Posterior vena cava (tissue), 2 donors: ENCODE data around the gene LRRFIP2. TPM values are rescaled to one million over a fixed set of nuclear protein-coding genes. Genes with fewer than 3 reads are reported as not detected.
"Not testable (repeated sequence)": the region's sequence is repeated elsewhere in the genome, so short reads cannot be mapped to it uniquely, and the experiment has no call there.

ENCODE experiments used
- DNase-seq: peaks from one replicate; pipeline ENCODE4 v3.0.0-alpha.2; 2020; ENCODE audit warnings: low spot score
- intact Hi-C, 2 donors: fragments of 100-400 bp; cut with DNase I; formaldehyde crosslinking; loops; one replicate each; pipeline versions ENCODE4 v1.14.1 to v1.14.2; 2022 to 2023
- total RNA-seq, 2 donors: library from RNA; stranded (reverse); fragmentation: NEBNext Ultra II Directional; extraction: Animal tissue kit (Norgen Biotek cat#: 25700); gene quantifications; one replicate each; pipeline ENCODE4 v1.2.1, GENCODE V29; 2021
- donor health status: DM: yes; HTN: yes; CAD: no.
- donor health status: DM: yes; HTN: yes; CAD: no.

Gene LRRFIP2
- total RNA-seq, 2 donors from 2014 or later, result 48.0 to 57.2 TPM

DNA sequence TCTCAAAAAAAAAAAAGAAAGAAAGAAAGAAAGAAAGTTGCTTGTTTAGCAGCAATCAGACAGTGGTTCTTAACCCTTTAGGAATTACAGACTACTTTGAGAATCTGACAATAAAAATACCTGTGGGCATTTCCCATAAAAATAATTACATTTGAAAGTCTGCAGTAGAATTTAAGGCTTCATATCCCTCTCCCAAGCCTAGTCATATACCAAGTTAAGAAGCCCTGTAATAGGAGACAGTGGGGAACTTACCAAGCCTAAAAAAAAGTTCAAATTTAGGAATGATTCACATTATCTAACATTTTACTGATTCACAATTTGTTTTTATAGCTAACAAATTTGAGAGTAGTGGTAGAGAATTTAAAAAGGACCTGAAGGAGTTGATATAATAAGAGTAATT lies 47.5 kb downstream of the LRRFIP2 start:
- no peak for DNase-seq
- intact Hi-C loops, result no loop called here

DNA sequence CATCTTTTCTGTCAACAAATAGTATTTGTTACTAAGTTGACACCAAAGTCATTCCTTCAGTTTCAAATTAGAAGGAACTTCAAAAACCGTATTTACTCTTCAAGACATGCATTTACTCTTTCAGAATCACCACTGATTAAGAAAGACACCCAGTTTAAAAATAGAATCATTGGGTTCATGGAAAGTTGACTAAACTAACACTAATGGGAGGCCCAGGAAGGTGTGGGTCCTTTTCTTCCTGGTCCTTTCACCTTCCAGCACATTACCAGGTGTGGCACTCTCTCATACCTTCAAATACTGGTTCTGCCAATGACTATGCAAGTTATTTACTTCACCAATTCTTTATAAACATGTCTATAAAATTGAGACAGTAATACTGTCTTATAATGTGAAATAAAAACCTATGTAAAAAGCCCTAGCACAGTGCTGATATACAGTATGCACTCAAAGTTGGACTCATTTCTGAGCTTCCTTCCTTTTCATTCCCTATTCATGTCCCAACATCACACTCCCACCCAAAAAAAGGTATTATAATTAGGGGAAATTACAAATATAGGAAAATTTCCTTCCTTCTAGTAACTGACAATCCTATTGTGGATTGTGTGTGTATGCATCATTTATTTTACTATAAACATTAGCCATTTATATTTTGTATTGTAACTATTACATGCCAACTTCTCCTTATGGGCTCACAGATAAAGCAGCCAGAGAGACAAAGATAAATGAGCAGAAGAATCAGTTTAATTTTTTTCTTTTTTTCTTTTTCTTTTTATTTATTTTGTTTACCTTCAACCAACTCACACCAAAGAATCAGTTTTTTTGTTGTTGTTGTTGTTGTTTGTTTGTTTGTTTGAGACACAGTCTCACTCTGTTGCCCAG lies 48.9 kb downstream of the LRRFIP2 start:
- intact Hi-C loops, result no loop called here
- DNase-seq, result no peak

DNA sequence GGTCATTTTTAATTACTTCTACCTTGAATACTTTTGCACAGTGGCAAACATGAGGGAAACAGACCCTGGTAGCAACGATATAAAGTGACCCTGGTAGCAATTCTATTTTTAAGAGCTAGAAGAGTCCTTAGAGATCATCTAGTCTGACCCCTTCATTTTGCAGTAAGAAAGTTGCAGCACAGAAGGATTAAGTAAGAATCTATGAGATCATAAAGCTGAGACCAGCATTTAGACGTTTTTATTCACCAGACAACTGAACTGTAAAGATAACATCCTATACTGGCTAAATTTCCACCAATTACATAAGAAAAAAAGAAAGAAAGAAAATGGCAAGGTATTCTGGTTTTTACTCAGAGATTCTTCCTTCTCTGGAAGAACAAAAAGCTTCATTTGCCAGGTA lies 49.9 kb downstream of the LRRFIP2 start:
- intact Hi-C loops, result no loop called here
- no peak for DNase-seq

- no peak for DNase-seq
- intact Hi-C loops, result no loop called here
Measured at GRCh38 chr3:37123292-37123691, 51.1 kb downstream of the LRRFIP2 start.

- intact Hi-C loops, DNase-seq: not testable (repeated sequence)
Measured at GRCh38 chr3:37122069-37122468, 52.3 kb downstream of the LRRFIP2 start.

- no peak for DNase-seq
- intact Hi-C loops, result no loop called here
Measured at GRCh38 chr3:37118163-37118562, 56.2 kb downstream of the LRRFIP2 start.

DNA sequence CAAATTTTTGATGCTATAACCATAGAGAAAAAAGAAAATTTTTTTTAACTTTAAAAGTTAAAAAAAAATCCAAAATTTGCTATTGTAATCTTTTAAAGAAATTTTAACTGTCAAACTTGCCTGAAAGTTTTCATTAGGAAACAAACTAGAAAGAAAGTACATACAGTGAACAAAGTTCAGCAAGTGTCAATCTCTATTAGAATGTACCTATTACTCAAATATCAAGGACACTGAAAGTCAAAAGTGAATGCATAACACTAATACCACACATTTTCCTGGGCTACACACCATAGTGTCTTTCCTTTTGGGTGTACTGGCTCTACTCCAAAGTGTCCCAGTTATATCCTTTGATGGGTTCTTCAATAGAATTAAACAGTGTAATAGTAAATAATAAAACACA lies 56.8 kb downstream of the LRRFIP2 start:
- intact Hi-C loops, result no loop called here
- DNase-seq, result no peak

- intact Hi-C loops, result no loop called here
- DNase-seq, result no peak
Measured at GRCh38 chr3:37116998-37117397, 57.4 kb downstream of the LRRFIP2 start.

- intact Hi-C loops, result no loop called here
- no peak for DNase-seq
Measured at GRCh38 chr3:37115446-37115845, 58.9 kb downstream of the LRRFIP2 start.

- no peak for DNase-seq
- intact Hi-C loops, result no loop called here
Measured at GRCh38 chr3:37114251-37115145, 59.9 kb downstream of the LRRFIP2 start.

DNA sequence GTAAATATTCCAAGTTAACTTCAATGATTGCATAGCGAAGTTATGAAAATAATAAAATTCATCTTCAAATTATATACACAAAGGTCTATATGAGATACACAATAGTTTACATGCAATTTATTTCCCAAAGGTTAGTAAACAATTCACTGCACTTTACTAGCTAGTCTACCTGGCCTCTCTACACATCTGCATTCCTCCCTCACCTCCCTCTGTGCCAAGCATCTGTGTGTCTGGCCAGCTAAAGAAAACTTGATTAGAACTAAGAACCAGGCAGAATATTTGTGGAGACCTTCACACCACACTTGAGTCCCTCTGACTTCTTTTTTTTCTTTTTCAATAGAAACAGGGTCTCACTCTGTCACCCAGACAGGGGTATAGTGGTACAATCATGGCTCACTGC lies 61.4 kb downstream of the LRRFIP2 start:
- no peak for DNase-seq
- intact Hi-C loops, result no loop called here

- intact Hi-C loops, result no loop called here
- no peak for DNase-seq
Measured at GRCh38 chr3:37111199-37111598, 63.2 kb downstream of the LRRFIP2 start.

GRCh38 chr3:37107846-37108245 lies 66.5 kb downstream of the LRRFIP2 start:
- intact Hi-C loops, result loop anchor here in 1 of 2 donors (2.0 kb wide), 1 partner anchor 41 kb away; no protein-coding TSS in a partner anchor

GRCh38 chr3:37103103-37103808 lies 71.1 kb downstream of the LRRFIP2 start:
- intact Hi-C loops, result no loop called here
- no peak for DNase-seq

More at GRCh38 chr3:37107846-37108245, 66.5 kb downstream of the LRRFIP2 start:
- no peak for DNase-seq

DNA sequence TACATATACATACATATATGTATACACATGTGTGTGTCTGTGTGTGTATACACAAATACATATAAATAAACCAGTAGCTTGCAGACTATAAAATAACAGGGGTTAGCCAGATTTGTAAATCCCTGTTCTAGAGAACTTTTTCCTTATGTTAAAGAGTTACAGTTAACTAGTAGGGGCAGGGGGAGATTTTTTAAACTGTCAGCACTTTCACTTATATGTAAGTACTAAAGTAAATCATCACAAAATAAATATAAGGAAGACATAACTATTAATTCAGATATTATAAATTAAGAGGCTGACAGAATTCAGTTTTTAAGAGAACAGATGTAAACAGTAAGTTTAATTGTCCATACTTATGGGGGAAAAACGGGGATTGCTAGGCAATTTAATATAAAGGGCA lies 74.0 kb downstream of the LRRFIP2 start:
- intact Hi-C loops, result no loop called here

GRCh38 chr3:37099469-37099868 lies 74.9 kb downstream of the LRRFIP2 start:
- no peak for DNase-seq
- intact Hi-C loops, result no loop called here

More for the DNA sequence above, 74.0 kb downstream of the LRRFIP2 start:
- DNase-seq, result no peak

DNA sequence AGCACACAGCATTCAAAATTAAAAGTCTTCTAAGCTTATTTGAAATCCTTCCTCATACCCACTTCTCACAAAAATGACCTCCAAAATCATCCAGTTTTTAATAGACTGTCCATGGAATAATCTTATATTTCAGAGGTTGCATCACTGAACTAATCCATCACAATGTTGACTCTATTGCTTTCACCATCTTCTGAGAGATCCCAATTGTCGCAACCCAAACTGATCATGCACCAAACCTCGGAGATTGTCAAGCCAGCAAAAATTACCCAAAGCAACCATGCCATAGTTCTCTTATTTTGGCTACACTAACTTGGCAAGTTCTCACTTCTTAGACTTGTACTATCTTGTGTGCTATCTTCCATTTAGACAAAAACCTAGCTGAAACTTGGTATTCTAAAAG lies 75.5 kb downstream of the LRRFIP2 start:
- DNase-seq, result no peak
- intact Hi-C loops, result no loop called here

GRCh38 chr3:37097776-37098175 lies 76.6 kb downstream of the LRRFIP2 start:
- intact Hi-C loops, result no loop called here
- DNase-seq, result no peak

DNA sequence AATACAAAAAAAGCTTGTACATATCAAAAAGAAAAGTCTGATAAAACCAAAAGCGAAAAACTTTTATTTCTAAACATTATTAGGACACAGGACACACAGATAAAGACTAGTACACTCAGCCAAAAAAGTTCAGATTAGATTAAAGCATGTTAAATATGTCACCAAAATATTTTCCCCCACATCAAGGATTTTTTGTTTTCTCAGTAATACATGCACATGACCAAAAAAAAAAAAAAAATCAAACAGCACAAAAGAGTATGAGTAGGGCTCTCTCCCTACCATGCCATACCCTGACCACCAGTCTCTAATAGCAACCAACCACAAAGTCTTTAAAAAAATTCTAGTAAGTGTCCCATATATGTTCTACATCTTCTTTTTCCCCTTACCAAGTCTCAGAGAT lies 77.4 kb downstream of the LRRFIP2 start:
- DNase-seq, result no peak
- intact Hi-C loops, result no loop called here

GRCh38 chr3:37096288-37096687 lies 78.1 kb downstream of the LRRFIP2 start:
- intact Hi-C loops, result no loop called here
- DNase-seq, result no peak
